D721Med (cell line): ENCODE results near the gene SV2A.

Experiments
- DNase-seq: peaks from one replicate; pipeline ENCODE4 v3.0.0; 2011; ENCODE audit warnings: low spot score; ENCODE audit not compliant: insufficient read length
- FAIRE-seq: peaks from 2 replicates; lab custom pipeline; 2011; peaks lifted over from hg19 to GRCh38; lab: Jason Lieb, UNC
- CTCF ChIP-seq: IDR thresholded peaks from 2 replicates; pipeline ENCODE4 v1.5.1; 2012; ENCODE audit warnings: mild to moderate bottlenecking, control low read depth; ENCODE audit not compliant: insufficient read depth; ENCODE audit errors: missing control alignments

The SV2A gene

GRCh38 chr1:149931212-149931790 is 13.7 kb upstream of the SV2A start:
- no peak for FAIRE-seq
- no peak for TF ChIP-seq CTCF
- DNase-seq = no peak

- DNase-seq (no peak), FAIRE-seq (no peak)
- TF ChIP-seq CTCF = no peak
Measured at GRCh38 chr1:149929856-149930255, 12.2 kb upstream of the SV2A start.

- DNase-seq = no peak
- no peak for FAIRE-seq
- TF ChIP-seq CTCF = no peak
Measured at GRCh38 chr1:149928401-149928724, 10.7 kb upstream of the SV2A start.

- FAIRE-seq = peak; percentile 84
- no peak for TF ChIP-seq CTCF
- peak; percentile 69 for DNase-seq
Measured at GRCh38 chr1:149927563-149928400, 10.1 kb upstream of the SV2A start, which contains the start of gene SF3B4. Gene SF3B4 (minus strand): TSS chr1:149927803. CDS start chr1:149927759, 44 bp downstream.

- DNase-seq = no peak
- no peak for TF ChIP-seq CTCF
- FAIRE-seq = no peak
Measured at GRCh38 chr1:149927056-149927562, 9.5 kb upstream of the SV2A start.

- FAIRE-seq = no peak
- no peak for DNase-seq
- TF ChIP-seq CTCF = no peak
Measured at GRCh38 chr1:149926296-149926695, 8.7 kb upstream of the SV2A start.

- DNase-seq (no peak), FAIRE-seq (no peak)
- TF ChIP-seq CTCF = no peak
Measured at GRCh38 chr1:149925751-149926150, 8.1 kb upstream of the SV2A start.
